ENCODE results near the gene SH3PXD2A. TPM values are rescaled to one million over a fixed set of nuclear protein-coding genes. Genes with fewer than 3 reads are reported as not detected.

Gene SH3PXD2A
- total and polyA plus RNA-seq, 7 donors, result 19.0 to 58.2 (median 24.5) TPM

GRCh38 chr10:103671126-103671895 is 184.1 kb downstream of the SH3PXD2A start:
- TF ChIP-seq POLR2A (IDR thresholded peaks at IDR 0.05) (no peak), POLR2AphosphoS5 (IDR thresholded peaks at IDR 0.05) (peak in 1 of 4 donors; percentile 36)
- Histone ChIP-seq H3K36me3 (no peaks in the 10 kb centered on the region), H3K4me3 (no peak overlapping the region), H3K4me1 (peaks cover 0 to 29% (median 28%) of the 10 kb centered on the region in 4 donors), H3K9me3 (no peaks in the 10 kb centered on the region), H3K27me3 (no peaks in the 10 kb centered on the region), H3K27ac (peak overlapping the region in 3 of 4 donors; percentile 18 to 30 (median 25))
- DNase-seq, result no peak
- intact Hi-C loops (cut with DNase I), result no loop called here
- 79 to 91% methylated on average over 10 of the region's 10 CpGs for WGBS, 2 donors

GRCh38 chr10:103669944-103670343 is 185.4 kb downstream of the SH3PXD2A start:
- 93 to 94% methylated on average over 2 of the region's 2 CpGs for WGBS, 2 donors
- H3K27ac ChIP-seq, result peak overlapping the region in 1 of 4 donors; percentile 6
- H3K36me3 ChIP-seq, result no peaks in the 10 kb centered on the region
- no peak for DNase-seq
- no peaks in the 10 kb centered on the region for H3K27me3 ChIP-seq
- intact Hi-C loops (cut with DNase I), result loop anchor here (10.0 kb wide), 1 partner anchor 185 kb away; no protein-coding TSS in a partner anchor
- H3K4me3 ChIP-seq, result no peak overlapping the region
- no peaks in the 10 kb centered on the region for H3K9me3 ChIP-seq
- H3K4me1 ChIP-seq, result peaks cover 0 to 25% (median 24%) of the 10 kb centered on the region in 4 donors
- no peak for TF ChIP-seq POLR2AphosphoS5 (IDR thresholded peaks at IDR 0.05)
- TF ChIP-seq EP300 (IDR thresholded peaks at IDR 0.05), result no peak
- TF ChIP-seq CTCF (IDR thresholded peaks at IDR 0.05), result no peak
- TF ChIP-seq POLR2A (IDR thresholded peaks at IDR 0.05), result no peak

- no peaks in the 10 kb centered on the region for H3K36me3 ChIP-seq
- peak overlapping the region; percentile 60 to 64 (median 62) for H3K27ac ChIP-seq
- H3K27me3 ChIP-seq, result no peaks in the 10 kb centered on the region
- H3K9me3 ChIP-seq, result no peaks in the 10 kb centered on the region
- DNase-seq, result no peak
- peaks cover 0 to 27% (median 25%) of the 10 kb centered on the region in 4 donors for H3K4me1 ChIP-seq
- WGBS, 2 donors, result 91 to 92% methylated on average over 6 of the region's 6 CpGs
- intact Hi-C loops (cut with DNase I), result loop anchor here (10.0 kb wide), 1 partner anchor 185 kb away; no protein-coding TSS in a partner anchor
- H3K4me3 ChIP-seq, result no peak overlapping the region
- TF ChIP-seq CTCF (IDR thresholded peaks at IDR 0.05) (no peak), POLR2AphosphoS5 (IDR thresholded peaks at IDR 0.05) (no peak), POLR2A (IDR thresholded peaks at IDR 0.05) (no peak), EP300 (IDR thresholded peaks at IDR 0.05) (no peak)
These were observed 186.0 kb downstream of the SH3PXD2A start for GRCh38 chr10:103669243-103669929.

- peak; percentile 91 for DNase-seq
- Histone ChIP-seq H3K4me3 (peak overlapping the region in 3 of 4 donors; percentile 1 to 17 (median 16)), H3K9me3 (no peaks in the 10 kb centered on the region), H3K27me3 (no peaks in the 10 kb centered on the region), H3K27ac (peak overlapping the region; percentile 60 to 64 (median 62)), H3K36me3 (no peaks in the 10 kb centered on the region), H3K4me1 (peaks cover 0 to 35% (median 32%) of the 10 kb centered on the region in 4 donors)
- 49 to 68% methylated on average over 37 of the region's 37 CpGs for WGBS, 2 donors
- intact Hi-C loops (cut with DNase I), result loop anchor here (10.0 kb wide), 1 partner anchor 184 kb away; no protein-coding TSS in a partner anchor
- TF ChIP-seq POLR2A (IDR thresholded peaks at IDR 0.05) (no peak), POLR2AphosphoS5 (IDR thresholded peaks at IDR 0.05) (peak in 2 of 4 donors; percentile 25 to 33)
These were observed 186.8 kb downstream of the SH3PXD2A start for GRCh38 chr10:103668351-103669242.

- intact Hi-C loops (cut with DNase I), result loop anchor here (10.0 kb wide), 1 partner anchor 183 kb away; no protein-coding TSS in a partner anchor
- H3K4me1 ChIP-seq, result peaks cover 0 to 46% (median 44%) of the 10 kb centered on the region in 4 donors
These were observed 188.0 kb downstream of the SH3PXD2A start for GRCh38 chr10:103667356-103667755.

More at GRCh38 chr10:103667356-103667755, 188.0 kb downstream of the SH3PXD2A start:
- no peak overlapping the region for H3K4me3 ChIP-seq
- DNase-seq, result no peak
- H3K36me3 ChIP-seq, result no peaks in the 10 kb centered on the region
- H3K27ac ChIP-seq, result peak overlapping the region; percentile 35 to 64 (median 60)
- WGBS, 2 donors, result 56 to 73% methylated on average over 8 of the region's 8 CpGs
- H3K9me3 ChIP-seq, result no peaks in the 10 kb centered on the region
- TF ChIP-seq POLR2AphosphoS5 (IDR thresholded peaks at IDR 0.05), result no peak
- TF ChIP-seq CTCF (IDR thresholded peaks at IDR 0.05), result no peak
- TF ChIP-seq POLR2A (IDR thresholded peaks at IDR 0.05), result no peak
- TF ChIP-seq EP300 (IDR thresholded peaks at IDR 0.05), result no peak
- no peaks in the 10 kb centered on the region for H3K27me3 ChIP-seq

Measured in sigmoid colon (tissue), 7 donors.